Measurements from ENCODE around the gene WSCD2. TPM values are rescaled to one million over a fixed set of nuclear protein-coding genes. Genes with fewer than 3 reads are reported as not detected.

The WSCD2 gene
- total and polyA plus RNA-seq, 2 of the 4 experiments (the other 2 are of a cell fraction): not detected

DNA sequence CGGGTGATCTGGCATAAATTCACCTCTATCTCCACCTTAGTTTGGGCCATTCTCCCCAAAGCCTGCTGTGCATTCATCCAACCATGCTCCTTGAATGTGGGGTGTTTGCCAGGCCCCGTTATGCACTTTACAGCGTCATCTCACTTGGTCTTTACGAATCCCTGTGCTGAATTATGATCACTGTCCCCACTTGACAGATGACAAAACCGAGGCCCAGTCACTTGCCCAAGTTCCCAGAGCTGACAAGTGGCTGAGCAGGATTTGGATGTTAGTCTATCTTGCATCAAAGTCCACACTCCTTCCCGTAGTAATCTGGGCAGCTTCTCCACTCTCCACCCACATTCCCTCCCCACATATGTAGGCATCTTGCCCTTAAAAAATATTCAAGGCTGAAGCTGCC is 44.8 kb downstream of the WSCD2 start:
- Histone ChIP-seq H4K5ac (ENCODE audit: low read depth, low read length) (no peak overlapping the region), H2AK9ac (replicated peaks; ENCODE audit: low read depth, low read length, poor library complexity) (no peak overlapping the region), H3K9ac (ENCODE audit: low read depth, low read length) (no peak overlapping the region), H2BK20ac (ENCODE audit: low read depth, low read length) (no peak overlapping the region), H4K91ac (ENCODE audit: insufficient read depth, low read depth, low read length) (no peak overlapping the region), H2BK5ac (ENCODE audit: low read depth, low read length, poor library complexity, severe bottlenecking) (no peak overlapping the region), H3K4ac (ENCODE audit: low read depth, low read length) (no peak overlapping the region), H3K23ac (ENCODE audit: low read depth, low read length) (no peak overlapping the region), H3K9me3 (ENCODE audit: control insufficient read depth, insufficient read depth, low read length) (no peaks in the 10 kb centered on the region), H2BK15ac (ENCODE audit: low read depth, low read length) (no peak overlapping the region), H2BK120ac (ENCODE audit: low read depth, low read length) (no peak overlapping the region), H2AK5ac (ENCODE audit: low read depth, low read length) (no peak overlapping the region), H4K8ac (ENCODE audit: low read depth in 2 of 2, low read length in 2 of 2) (no peak overlapping the region), H3K4me3 (ENCODE audit: insufficient read depth, low read depth, low read length) (no peak overlapping the region), H3K56ac (ENCODE audit: extremely low read depth, insufficient read depth, low read length) (no peak overlapping the region), H3K18ac (ENCODE audit: low read depth, low read length) (no peak overlapping the region), H3K27me3 (ENCODE audit: control insufficient read depth, insufficient read depth, low read length) (no peaks in the 10 kb centered on the region), H2AFZ (replicated peaks; ENCODE audit: low read length, poor library complexity) (no peak overlapping the region), H3K79me1 (ENCODE audit: low read depth in 1 of 2, low read length in 2 of 2) (no peaks in the 10 kb centered on the region), H3K4me2 (ENCODE audit: low read depth, low read length) (no peak overlapping the region), H4K20me1 (ENCODE audit: insufficient read depth, low read length) (no peaks in the 10 kb centered on the region), H3K36me3 (ENCODE audit: control insufficient read depth, insufficient read depth, low read length) (no peaks in the 10 kb centered on the region), H3K14ac (replicated peaks; ENCODE audit: low read depth, low read length) (no peak overlapping the region), H3K9me1 (ENCODE audit: insufficient read depth, low read length) (no peaks in the 10 kb centered on the region), H3K27ac (ENCODE audit: insufficient read depth, low read length) (no peak overlapping the region), H3K4me1 (ENCODE audit: control insufficient read depth, insufficient read depth, low read length) (no peaks in the 10 kb centered on the region)
- DNase-seq: no peak
- no peak for ATAC-seq (ENCODE audit: low read depth)
- WGBS, 2 experiments (ENCODE audit: extremely low coverage in 2 of 2, insufficient read length in 1 of 2): no CpG with 5 or more reads among the region's 6 CpGs
- CTCF ChIA-PET: no interaction called here
- dilution Hi-C loops (cut with HindIII; ENCODE audit: low sequenced_read_pairs, unreplicated experiment): no loop called here
- in situ Hi-C loops (cut with MboI; ENCODE audit: low sequenced_read_pairs): no loop called here
- POLR2A ChIA-PET (ENCODE audit: unreplicated experiment): no interaction called here
- intact Hi-C loops (cut with micrococcal nuclease): no loop called here
- BruUV-seq (replicated peaks): no TSS peak
- no peak for TF ChIP-seq RCOR1 (IDR thresholded peaks at IDR 0.05; ENCODE audit: insufficient replicate concordance, low read length)
- no peak for TF ChIP-seq SMC3 (IDR thresholded peaks at IDR 0.05; ENCODE audit: low read depth, low read length)
- no peak for TF ChIP-seq CHD1 (IDR thresholded peaks at IDR 0.05; ENCODE audit: low read depth, low read length)
- no peak for TF ChIP-seq MAZ (IDR thresholded peaks at IDR 0.05; ENCODE audit: borderline replicate concordance, low read depth, low read length)
- TF ChIP-seq CEBPB (IDR thresholded peaks at IDR 0.05; ENCODE audit: low read depth, low read length): no peak
- TF ChIP-seq NFE2L2 (IDR thresholded peaks at IDR 0.05; ENCODE audit: low read depth, low read length): no peak
- TF ChIP-seq ELK1 (IDR thresholded peaks at IDR 0.05; ENCODE audit: borderline replicate concordance, low read depth, low read length): no peak
- TF ChIP-seq FOS (IDR thresholded peaks at IDR 0.05; ENCODE audit: low read depth, low read length): no peak
- no peak for TF ChIP-seq BHLHE40 (IDR thresholded peaks at IDR 0.05; ENCODE audit: low read depth, low read length)
- TF ChIP-seq, protein P1, sequence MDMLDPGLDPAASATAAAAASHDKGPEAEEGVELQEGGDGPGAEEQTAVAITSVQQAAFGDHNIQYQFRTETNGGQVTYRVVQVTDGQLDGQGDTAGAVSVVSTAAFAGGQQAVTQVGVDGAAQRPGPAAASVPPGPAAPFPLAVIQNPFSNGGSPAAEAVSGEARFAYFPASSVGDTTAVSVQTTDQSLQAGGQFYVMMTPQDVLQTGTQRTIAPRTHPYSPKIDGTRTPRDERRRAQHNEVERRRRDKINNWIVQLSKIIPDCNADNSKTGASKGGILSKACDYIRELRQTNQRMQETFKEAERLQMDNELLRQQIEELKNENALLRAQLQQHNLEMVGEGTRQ (IDR thresholded peaks at IDR 0.05; ENCODE audit: low read depth, low read length): no peak
- no peak for TF ChIP-seq MAFK (IDR thresholded peaks at IDR 0.05; ENCODE audit: low read depth, low read length)
- TF ChIP-seq CTCF (conservative IDR thresholded peaks at IDR 0.05; ENCODE audit: low read depth, low read length): no peak
- no peak for TF ChIP-seq POLR2A (IDR thresholded peaks at IDR 0.05; ENCODE audit: low read depth, low read length)
- TF ChIP-seq RFX5 (IDR thresholded peaks at IDR 0.05; ENCODE audit: low read depth, low read length): no peak
- TF ChIP-seq RAD21 (IDR thresholded peaks at IDR 0.05; ENCODE audit: low read length): no peak
- TF ChIP-seq MXI1 (IDR thresholded peaks at IDR 0.05; ENCODE audit: borderline replicate concordance, low read depth, low read length): no peak

Measured in IMR-90 (cell line).